ENCODE measurements around the gene ZNF385D.

GRCh38 chr3:21620511-21621155 lies 130.4 kb downstream of the ZNF385D start:
- TF ChIP-seq CTCF (conservative IDR thresholded peaks at IDR 0.05; ENCODE audit: low read depth, low read length) = no peak
- no peak for TF ChIP-seq EZH2 (IDR thresholded peaks at IDR 0.05; ENCODE audit: borderline replicate concordance, low read depth, low read length, poor library complexity, severe bottlenecking)
